ENCODE data around the gene SELENOM.
"Not testable (repeated sequence)": the region's sequence is repeated elsewhere in the genome, so short reads cannot be mapped to it uniquely, and the experiment has no call there.

SELENOM gene

DNA sequence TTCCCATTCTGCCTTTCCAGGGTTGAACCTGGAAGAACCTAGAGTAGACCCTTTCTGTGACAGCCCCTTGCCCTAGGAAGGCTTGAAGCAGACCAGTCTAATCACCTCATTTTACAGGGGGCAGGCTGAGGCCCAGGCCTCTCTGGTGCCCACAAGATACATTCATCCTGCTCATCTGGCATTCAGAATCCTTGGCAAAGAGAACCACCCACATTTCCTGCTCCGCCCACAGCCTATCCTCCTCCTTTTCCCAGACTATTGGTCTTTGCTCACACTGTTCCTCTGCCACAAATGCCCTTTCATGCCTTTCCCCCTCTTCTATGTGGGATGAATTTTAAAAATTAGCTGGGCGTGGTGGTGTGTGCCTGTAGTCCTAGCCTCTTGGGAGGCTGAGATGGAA, 29.0 kb downstream of the SELENOM start:
- CTCF ChIA-PET, H3K4me3 Mint-ChIP-seq, H3K9me3 Mint-ChIP-seq, H3K36me3 Mint-ChIP-seq, H3K27ac Mint-ChIP-seq, DNase-seq: not testable (repeated sequence)
- peaks cover 29% of the 10 kb centered on the region for H3K4me1 Mint-ChIP-seq
- H3K27me3 Mint-ChIP-seq: peaks cover 18% of the 10 kb centered on the region

DNA sequence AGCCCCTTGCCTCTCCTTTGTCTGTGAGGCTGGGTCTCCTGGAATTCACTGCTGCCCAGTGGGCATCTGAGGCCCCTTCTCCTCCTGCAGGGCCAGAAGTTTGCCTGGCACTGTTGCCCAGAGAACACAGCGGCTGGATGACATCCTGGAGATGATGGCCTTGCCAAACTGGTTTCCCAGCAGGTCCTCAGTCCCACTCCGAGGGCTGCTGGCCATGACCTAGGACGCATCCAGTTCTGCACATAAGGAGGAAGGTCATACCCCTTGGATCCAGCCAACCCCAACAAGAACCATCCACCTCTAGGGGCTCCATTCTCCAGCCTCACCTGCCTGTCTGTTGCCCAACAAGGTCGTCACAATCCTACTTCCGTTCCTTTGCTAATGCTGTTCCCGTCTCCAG, 29.7 kb downstream of the SELENOM start:
- Mint-ChIP-seq H3K27me3 (peaks cover 24% of the 10 kb centered on the region), H3K4me1 (peaks cover 22% of the 10 kb centered on the region), H3K36me3 (no peaks in the 10 kb centered on the region), H3K9me3 (no peaks in the 10 kb centered on the region), H3K27ac (no peak overlapping the region), H3K4me3 (no peak overlapping the region)
- no peak for DNase-seq
- CTCF ChIA-PET: no interaction called here

DNA sequence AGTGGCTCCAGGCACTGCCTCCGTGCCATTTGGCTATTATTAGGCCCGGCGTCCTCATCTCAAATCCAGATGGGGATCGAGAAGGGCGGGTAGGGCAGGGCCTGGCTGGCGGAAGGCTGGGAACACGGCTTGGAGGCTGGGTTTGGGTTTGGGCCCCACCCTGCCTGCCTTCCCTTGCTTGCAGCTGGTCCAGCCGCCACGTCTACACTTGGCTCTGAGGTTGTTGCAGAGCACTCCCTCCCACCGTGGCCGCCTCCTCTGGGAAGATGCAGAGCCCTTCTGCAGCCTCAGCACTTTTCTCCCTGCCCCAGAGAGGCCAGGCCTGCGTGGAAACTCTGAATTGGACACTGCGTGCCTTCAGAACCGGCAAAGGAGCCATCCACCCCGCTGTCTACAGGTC, 31.4 kb downstream of the SELENOM start:
- Mint-ChIP-seq H3K27ac (no peak overlapping the region), H3K36me3 (no peaks in the 10 kb centered on the region), H3K27me3 (peaks cover 32% of the 10 kb centered on the region), H3K4me1 (peaks cover 6% of the 10 kb centered on the region), H3K9me3 (no peaks in the 10 kb centered on the region), H3K4me3 (no peak overlapping the region)
- CTCF ChIA-PET: no interaction called here
- no peak for DNase-seq

DNA sequence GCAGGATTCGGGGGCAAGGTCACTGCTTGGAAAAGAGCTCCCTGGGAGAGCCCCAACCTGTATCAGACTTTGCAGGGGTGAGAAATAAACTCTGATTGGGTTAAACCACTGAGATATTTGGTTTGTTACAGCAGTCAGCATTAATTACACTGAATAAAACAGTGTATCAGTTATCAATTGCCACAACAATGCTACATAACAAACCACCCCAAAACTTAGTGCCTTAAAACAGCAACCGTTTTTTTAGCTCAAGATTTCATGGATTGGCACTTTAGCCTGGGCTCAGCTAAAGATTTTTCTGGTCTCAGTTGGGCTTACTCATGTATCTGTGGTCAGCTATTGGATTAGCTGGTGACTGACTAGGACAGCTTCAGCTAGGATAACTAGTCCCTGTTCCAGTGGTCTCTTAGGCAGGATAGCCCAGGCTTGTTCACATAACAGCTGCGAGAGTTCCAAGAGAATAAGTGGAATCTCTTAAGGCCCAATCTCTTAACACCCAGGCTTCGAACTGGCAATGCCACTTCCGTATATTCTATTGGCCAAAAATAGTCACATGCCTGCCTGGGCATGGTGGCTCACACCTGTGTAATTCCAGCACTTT, 33.7 kb downstream of the SELENOM start:
- CTCF ChIA-PET, H3K36me3 Mint-ChIP-seq, H3K9me3 Mint-ChIP-seq, H3K4me1 Mint-ChIP-seq, H3K27ac Mint-ChIP-seq, DNase-seq, H3K4me3 Mint-ChIP-seq: not testable (repeated sequence)
- peaks cover 22% of the 10 kb centered on the region for H3K27me3 Mint-ChIP-seq

DNA sequence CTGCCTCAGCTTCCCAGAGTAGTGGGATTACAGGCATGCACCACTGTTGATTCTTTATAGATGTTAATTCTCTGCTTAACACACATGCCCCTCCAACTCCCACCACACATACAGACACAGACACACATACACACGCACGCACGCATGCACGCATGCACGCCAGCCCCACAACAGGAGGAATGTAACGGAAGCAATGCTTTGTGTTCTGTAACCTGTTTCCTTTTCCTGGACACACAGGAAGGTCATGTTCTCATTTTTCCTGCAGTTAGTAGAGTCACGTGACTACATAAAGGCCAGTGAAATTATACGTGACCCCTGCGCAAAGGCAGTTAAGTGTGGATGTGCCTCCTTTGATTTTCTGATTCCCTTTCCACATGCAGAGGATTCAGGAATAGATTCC, 34.2 kb downstream of the SELENOM start:
- peaks cover 22% of the 10 kb centered on the region for H3K27me3 Mint-ChIP-seq
- H3K27ac Mint-ChIP-seq, CTCF ChIA-PET, H3K4me3 Mint-ChIP-seq, H3K9me3 Mint-ChIP-seq, H3K36me3 Mint-ChIP-seq, DNase-seq, H3K4me1 Mint-ChIP-seq: not testable (repeated sequence)

DNA sequence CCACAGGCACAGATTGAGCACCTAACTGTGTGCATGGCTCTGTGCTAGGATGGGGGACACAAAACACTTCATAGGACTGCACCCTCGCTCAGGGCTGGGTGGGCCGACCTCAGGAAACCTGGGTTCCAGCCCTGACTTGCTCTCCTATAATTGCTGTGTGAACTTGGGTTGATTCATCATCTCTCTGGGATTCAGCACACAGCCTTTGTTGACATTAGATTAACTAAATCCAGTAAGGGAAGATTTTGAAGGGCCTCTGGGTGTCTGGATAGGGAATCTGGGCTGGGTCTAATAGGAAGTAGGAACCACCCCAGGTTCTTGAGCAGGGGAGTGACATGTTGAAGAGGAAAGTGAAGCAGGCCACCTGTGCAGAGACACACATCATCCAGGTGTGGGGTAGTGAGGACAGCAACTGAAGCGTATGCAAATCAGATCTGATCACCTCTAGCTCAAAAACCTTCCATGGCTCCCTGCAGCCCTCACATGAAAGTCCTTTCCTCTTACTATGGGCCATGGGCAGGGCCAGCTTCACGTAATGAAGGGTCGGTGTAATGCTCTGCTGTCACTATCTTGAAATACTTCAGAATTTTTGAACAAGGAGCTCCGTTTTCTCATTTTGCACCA, 37.6 kb downstream of the SELENOM start:
- H3K27ac Mint-ChIP-seq, CTCF ChIA-PET, H3K4me1 Mint-ChIP-seq, DNase-seq, H3K36me3 Mint-ChIP-seq, H3K4me3 Mint-ChIP-seq, H3K9me3 Mint-ChIP-seq: not testable (repeated sequence)
- peaks cover 15% of the 10 kb centered on the region for H3K27me3 Mint-ChIP-seq

DNA sequence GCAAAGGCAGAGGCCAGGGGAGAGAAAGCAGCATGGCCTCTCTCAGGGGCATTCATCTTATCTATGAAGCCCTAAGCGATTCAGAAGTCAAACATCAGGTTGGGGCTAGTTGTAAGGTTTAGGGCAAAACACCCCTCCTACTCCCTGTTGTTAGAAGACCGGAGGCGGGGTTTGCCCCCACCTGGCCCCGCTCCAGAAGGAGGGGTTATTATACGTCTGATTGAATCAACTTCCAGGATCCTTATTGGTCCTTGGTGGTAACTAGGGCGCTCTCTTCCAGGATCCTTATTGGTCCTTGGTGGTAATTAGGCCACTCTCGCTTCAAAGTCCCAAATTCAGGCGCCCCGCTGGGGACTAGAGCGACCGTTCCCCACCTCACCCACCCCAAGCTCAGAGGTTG, 38.4 kb downstream of the SELENOM start:
- CTCF ChIA-PET: no interaction called here
- Mint-ChIP-seq H3K4me3 (no peak overlapping the region), H3K36me3 (no peaks in the 10 kb centered on the region)

DNA sequence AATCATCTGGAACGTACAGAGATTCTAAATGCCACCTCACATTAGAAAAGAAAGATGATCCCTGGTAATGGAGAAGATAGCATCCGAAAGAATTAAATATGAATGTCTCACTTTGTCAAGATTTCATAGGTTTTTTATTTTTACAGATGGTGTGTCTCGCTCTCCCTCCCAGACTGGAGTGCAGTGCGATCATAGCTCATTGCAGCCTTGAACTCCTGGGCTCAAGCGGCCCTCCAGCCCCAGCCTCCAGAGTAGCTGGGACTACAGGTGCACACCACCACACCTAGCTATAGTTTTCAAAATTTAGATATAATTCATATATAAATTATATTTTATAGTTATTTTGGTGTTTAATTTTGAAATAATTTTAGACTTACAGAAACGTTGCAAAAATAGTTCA, 43.0 kb downstream of the SELENOM start:
- H3K4me1 Mint-ChIP-seq: no peaks in the 10 kb centered on the region
- no peaks in the 10 kb centered on the region for H3K9me3 Mint-ChIP-seq
- H3K4me3 Mint-ChIP-seq: no peak overlapping the region
- no peak overlapping the region for H3K27ac Mint-ChIP-seq
- H3K36me3 Mint-ChIP-seq: no peaks in the 10 kb centered on the region
- no peak for DNase-seq
- CTCF ChIA-PET: no interaction called here
- no peaks in the 10 kb centered on the region for H3K27me3 Mint-ChIP-seq

More for the DNA sequence above, 38.4 kb downstream of the SELENOM start:
- H3K27me3 Mint-ChIP-seq: peaks cover 15% of the 10 kb centered on the region
- H3K27ac Mint-ChIP-seq: no peak overlapping the region
- H3K9me3 Mint-ChIP-seq: no peaks in the 10 kb centered on the region
- DNase-seq: no peak
- H3K4me1 Mint-ChIP-seq: no peaks in the 10 kb centered on the region

DNA sequence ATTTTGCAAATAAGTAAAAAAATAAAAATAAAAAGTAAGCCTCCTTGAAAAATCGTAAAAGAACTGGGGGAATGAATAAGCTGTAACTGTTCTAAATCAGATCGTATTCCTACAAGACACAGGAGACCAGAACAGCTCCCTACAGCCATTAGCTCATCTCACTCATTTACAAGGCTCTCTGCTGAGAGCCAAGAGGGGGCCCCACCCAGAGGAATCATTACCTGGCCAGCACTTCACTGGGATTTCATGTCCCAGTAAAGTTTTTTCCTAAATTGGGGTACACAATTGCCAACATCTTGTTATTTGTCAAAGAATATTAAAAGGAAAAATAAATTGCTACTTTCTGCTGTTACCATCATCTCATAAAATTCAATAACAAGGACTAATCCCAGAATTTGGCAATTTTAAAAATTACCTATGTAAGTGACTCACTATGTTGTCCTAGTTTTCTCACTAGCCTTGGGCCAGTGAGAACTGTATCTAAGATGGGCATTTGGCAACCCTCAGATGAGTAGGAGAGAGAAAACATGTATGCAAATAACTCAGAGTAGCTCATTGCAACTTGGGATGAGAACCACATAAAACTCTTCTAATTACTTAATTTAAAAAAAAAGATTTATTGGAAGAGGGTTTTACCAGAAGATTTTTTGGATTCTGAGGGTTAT, 44.7 kb downstream of the SELENOM start:
- Mint-ChIP-seq H3K4me3 (no peak overlapping the region), H3K4me1 (no peaks in the 10 kb centered on the region), H3K27ac (no peak overlapping the region), H3K9me3 (no peaks in the 10 kb centered on the region), H3K36me3 (no peaks in the 10 kb centered on the region), H3K27me3 (no peaks in the 10 kb centered on the region)
- DNase-seq: no peak
- CTCF ChIA-PET: no interaction called here

DNA sequence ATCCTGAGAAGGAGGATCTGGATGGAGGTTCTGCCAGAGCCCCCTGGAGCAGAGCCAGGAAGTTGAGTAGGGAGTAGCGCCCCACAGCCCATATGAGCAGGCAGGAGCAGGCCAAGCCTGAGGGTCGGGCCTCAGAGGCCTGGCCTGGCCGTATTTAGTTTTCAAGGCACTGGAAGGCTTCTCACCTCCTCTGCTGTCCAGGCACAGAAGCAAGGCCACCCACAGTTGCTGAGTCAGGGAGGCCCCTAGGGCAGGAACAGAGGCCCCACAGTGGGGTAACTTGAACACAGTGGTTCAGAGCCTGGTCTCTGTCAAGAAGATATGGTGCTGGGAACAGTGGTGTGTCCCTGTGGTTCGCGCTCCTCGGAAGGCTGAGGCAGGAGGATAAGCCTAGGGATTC, 47.7 kb downstream of the SELENOM start:
- H3K9me3 Mint-ChIP-seq, H3K4me1 Mint-ChIP-seq, CTCF ChIA-PET, H3K4me3 Mint-ChIP-seq, H3K27ac Mint-ChIP-seq, H3K36me3 Mint-ChIP-seq, H3K27me3 Mint-ChIP-seq, DNase-seq: not testable (repeated sequence)

DNA sequence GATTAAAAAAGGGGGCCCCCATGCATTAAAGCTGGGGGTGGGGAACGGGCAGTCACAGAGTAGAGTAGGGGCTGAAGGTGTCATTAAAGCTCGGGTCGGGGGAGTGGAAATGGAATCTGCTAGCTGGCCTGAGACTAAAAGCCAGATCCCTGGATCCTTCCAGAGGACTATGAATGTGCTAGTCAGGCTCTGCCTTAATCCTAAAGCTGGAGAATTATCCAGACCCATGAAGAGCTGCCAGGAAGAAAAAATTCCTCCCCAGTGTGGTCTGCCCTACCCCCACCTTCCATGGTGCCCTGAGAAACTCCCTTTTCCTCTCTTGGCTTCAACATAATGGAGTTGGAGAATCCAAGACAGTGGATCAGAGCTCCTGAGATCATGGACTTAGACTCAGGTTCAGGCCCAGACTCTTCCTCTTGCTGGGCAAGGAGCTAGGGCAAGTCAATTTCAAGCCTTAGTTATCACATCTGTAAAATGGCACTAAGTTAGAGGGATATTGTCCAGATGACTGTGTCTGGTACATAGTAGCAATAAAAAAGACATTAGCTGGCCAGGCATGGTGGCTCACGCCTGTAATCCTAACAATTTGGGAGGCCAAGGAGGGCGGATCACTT, 50.3 kb downstream of the SELENOM start:
- no peak overlapping the region for H3K27ac Mint-ChIP-seq
- no peak overlapping the region for H3K4me3 Mint-ChIP-seq
- CTCF ChIA-PET: no interaction called here
- H3K9me3 Mint-ChIP-seq: no peaks in the 10 kb centered on the region
- no peaks in the 10 kb centered on the region for H3K4me1 Mint-ChIP-seq
- H3K27me3 Mint-ChIP-seq: no peaks in the 10 kb centered on the region
- no peak for DNase-seq
- H3K36me3 Mint-ChIP-seq: no peaks in the 10 kb centered on the region

DNA sequence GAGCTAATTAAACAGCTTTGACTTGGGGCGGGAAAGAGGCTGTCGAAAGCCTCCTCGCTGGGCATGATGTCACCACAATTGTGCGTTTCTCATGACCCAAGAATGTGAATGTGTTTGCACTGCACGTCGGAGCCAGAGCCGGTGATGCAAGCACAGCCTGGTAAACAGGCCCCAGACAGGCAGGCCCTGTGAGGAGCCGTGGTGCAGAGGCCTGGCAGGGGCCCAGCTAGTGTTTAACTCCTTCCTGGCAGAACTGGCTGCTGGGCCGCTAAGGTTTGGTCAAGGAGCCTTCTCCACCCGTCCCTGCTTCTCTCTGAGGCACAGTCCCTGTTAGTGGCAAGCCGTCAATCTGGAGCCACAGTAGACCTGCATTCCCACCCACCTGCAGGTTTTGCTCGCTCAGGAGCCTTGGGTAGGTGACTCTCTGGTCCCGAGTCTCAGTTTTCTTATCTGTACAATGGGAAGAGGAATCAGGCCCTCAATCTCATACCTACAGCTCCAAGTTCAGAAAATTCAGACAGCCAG, 51.7 kb downstream of the SELENOM start:
- Mint-ChIP-seq H3K9me3 (no peaks in the 10 kb centered on the region), H3K36me3 (no peaks in the 10 kb centered on the region), H3K27ac (no peak overlapping the region), H3K27me3 (no peaks in the 10 kb centered on the region), H3K4me3 (no peak overlapping the region), H3K4me1 (no peaks in the 10 kb centered on the region)
- CTCF ChIA-PET: no interaction called here
- DNase-seq: no peak

DNA sequence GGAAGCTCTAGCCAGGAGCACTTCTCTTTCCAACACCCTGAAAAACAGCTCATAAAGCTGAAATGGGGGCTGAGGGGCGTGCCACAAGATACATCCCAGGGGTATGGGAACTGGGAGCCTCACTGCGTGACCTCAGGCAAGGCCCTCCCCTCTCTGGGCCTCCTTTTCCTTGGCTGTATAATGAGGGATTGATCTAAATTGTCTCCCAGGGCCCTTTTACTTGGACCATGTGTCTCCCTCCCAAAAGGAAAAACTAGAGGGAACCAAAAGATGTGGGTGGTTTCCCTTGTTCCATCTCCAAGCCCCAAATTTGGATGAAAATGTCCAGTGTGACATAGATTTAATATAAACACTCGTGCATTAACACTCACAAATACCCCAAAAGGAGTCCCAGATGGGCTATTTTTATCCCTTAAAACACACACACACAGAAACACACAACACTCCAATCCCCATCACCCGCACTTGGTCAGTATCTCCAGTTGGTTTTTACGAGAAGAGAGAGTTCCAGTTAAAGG, 52.2 kb downstream of the SELENOM start:
- H3K27me3 Mint-ChIP-seq: no peaks in the 10 kb centered on the region
- H3K27ac Mint-ChIP-seq: no peak overlapping the region
- H3K9me3 Mint-ChIP-seq: no peaks in the 10 kb centered on the region
- no peaks in the 10 kb centered on the region for H3K4me1 Mint-ChIP-seq
- CTCF ChIA-PET: no interaction called here
- DNase-seq: no peak
- no peaks in the 10 kb centered on the region for H3K36me3 Mint-ChIP-seq
- no peak overlapping the region for H3K4me3 Mint-ChIP-seq
